Mucosa of descending colon (tissue), 3 donors: Measurements from ENCODE around the gene CLEC1B. TPM values are rescaled to one million over a fixed set of nuclear protein-coding genes. Genes with fewer than 3 reads are reported as not detected.
"Not testable (repeated sequence)": the region's sequence is repeated elsewhere in the genome, so short reads cannot be mapped to it uniquely, and the experiment has no call there.

Source experiments
- ATAC-seq: fragments of 200-7000 bp; cut with Tn5 transposase; one replicate; pipeline ENCODE4 v1.9.1; 2020; ENCODE audit warnings: mild to moderate bottlenecking, moderate library complexity
- DNase-seq, 3 donors: peaks; one replicate each; pipeline ENCODE4 v3.0.0-alpha.2; 2020
- H3K36me3 ChIP-seq: fragments of 200-600 bp; one replicate; pipeline ENCODE4 v1.8.0; 2021; ENCODE audit warnings: low read depth, mild to moderate bottlenecking
- H3K4me1 ChIP-seq: fragments of 200-600 bp; one replicate; pipeline ENCODE4 v1.8.0; 2021; ENCODE audit warnings: low read depth, mild to moderate bottlenecking
- H3K4me3 ChIP-seq: fragments of 200-600 bp; one replicate; pipeline ENCODE4 v1.8.0; 2021; ENCODE audit warnings: mild to moderate bottlenecking
- H3K9me3 ChIP-seq: fragments of 200-600 bp; one replicate; pipeline ENCODE4 v1.8.0; 2021; ENCODE audit warnings: mild to moderate bottlenecking
- CTCF ChIP-seq: fragments of 200-600 bp; IDR thresholded peaks from one replicate; pipeline ENCODE4 v1.8.0; 2022; ENCODE audit warnings: antibody characterized with exemption, mild to moderate bottlenecking
- intact Hi-C, 2 donors: fragments of 100-400 bp; cut with DNase I in 1 of 2; cut with micrococcal nuclease in 1 of 2; formaldehyde crosslinking; loops; one replicate each; pipeline versions ENCODE4 v1.11.0 to v1.11.1; 2022; cut with DNase I, micrococcal nuclease
- total RNA-seq, 3 donors: library from RNA; stranded (reverse); fragmentation: NEBNext Ultra II Directional in 2 of 3; extraction: Animal tissue kit (Norgen Biotek cat#: 25700) in 2 of 3; gene quantifications; one replicate each; pipeline versions ENCODE4 v1.2.1 to v1.2.4, GENCODE V29; 2021 to 2023
- donor health status: DM: no; HTN: no; CAD: no; lungs with moderate emphysema.
- donor health status: DM: no; HTN: no; CAD: no.
- donor health status: DM: no; HTN: yes; CAD: no.

CLEC1B gene
- total RNA-seq, 3 donors from 2014 or later, result not detected

- no peaks in the 10 kb centered on the region for H3K36me3 ChIP-seq
- no peaks in the 10 kb centered on the region for H3K9me3 ChIP-seq
- H3K4me3 ChIP-seq, result no peak overlapping the region
- intact Hi-C loops, result no loop called here
- no peaks in the 10 kb centered on the region for H3K4me1 ChIP-seq
- no peak for ATAC-seq
- no peak for DNase-seq
- TF ChIP-seq CTCF, result no peak
Observed at GRCh38 chr12:9961106-9961505, 37.8 kb downstream of the CLEC1B start.

GRCh38 chr12:9960590-9960989 lies 38.3 kb downstream of the CLEC1B start:
- Histone ChIP-seq H3K4me3 (no peak overlapping the region), H3K9me3 (no peaks in the 10 kb centered on the region), H3K4me1 (no peaks in the 10 kb centered on the region), H3K36me3 (no peaks in the 10 kb centered on the region)
- intact Hi-C loops, result no loop called here
- no peak for ATAC-seq
- TF ChIP-seq CTCF, result no peak
- no peak for DNase-seq

GRCh38 chr12:9957834-9958233 lies 41.1 kb downstream of the CLEC1B start:
- intact Hi-C loops, result no loop called here
- Histone ChIP-seq H3K36me3 (no peaks in the 10 kb centered on the region), H3K9me3 (no peaks in the 10 kb centered on the region), H3K4me3 (no peak overlapping the region), H3K4me1 (no peaks in the 10 kb centered on the region)
- TF ChIP-seq CTCF, result no peak
- DNase-seq (no peak), ATAC-seq (no peak)

GRCh38 chr12:9952954-9953729 lies 45.8 kb downstream of the CLEC1B start:
- H3K4me1 ChIP-seq, intact Hi-C loops, DNase-seq, ATAC-seq, H3K4me3 ChIP-seq, H3K9me3 ChIP-seq, H3K36me3 ChIP-seq: not testable (repeated sequence)

GRCh38 chr12:9951026-9951675 lies 47.8 kb downstream of the CLEC1B start:
- no peak for DNase-seq
- intact Hi-C loops, result no loop called here
- no peaks in the 10 kb centered on the region for H3K4me1 ChIP-seq
- no peaks in the 10 kb centered on the region for H3K9me3 ChIP-seq
- no peak for TF ChIP-seq CTCF
- no peak overlapping the region for H3K4me3 ChIP-seq
- ATAC-seq, result peak; percentile 64
- H3K36me3 ChIP-seq, result no peaks in the 10 kb centered on the region

GRCh38 chr12:9948606-9949296 lies 50.2 kb downstream of the CLEC1B start:
- no peak overlapping the region for H3K4me3 ChIP-seq
- DNase-seq, result no peak
- intact Hi-C loops, result no loop called here
- no peaks in the 10 kb centered on the region for H3K4me1 ChIP-seq
- no peaks in the 10 kb centered on the region for H3K36me3 ChIP-seq
- H3K9me3 ChIP-seq, result no peaks in the 10 kb centered on the region
- peak; percentile 58 for ATAC-seq
- TF ChIP-seq CTCF, result no peak
